Stimulated activated memory B cell treated with anti-CD40 and anti-IgM and Interleukin-4, amounts not matched to agents 10 μg/mL and 1 μg/mL and 100 μg/mL, for 72 hours (primary cell): Measurements from ENCODE around the gene NFKB2.

Experiments
- ATAC-seq: fragments of 150-1000 bp; cut with Tn5 transposase; 2 replicates; pipeline ENCODE4 v1.10.0; 2021
- H3K27ac Mint-ChIP-seq: one replicate; pipeline ENCODE4 v1.8.0; 2022; ENCODE audit warnings: mild to moderate bottlenecking, mixed read lengths
- H3K27me3 Mint-ChIP-seq: one replicate; pipeline ENCODE4 v1.8.0; 2022; ENCODE audit warnings: mixed read lengths
- H3K36me3 Mint-ChIP-seq: one replicate; pipeline ENCODE4 v1.8.0; 2022; ENCODE audit warnings: mixed read lengths
- H3K4me1 Mint-ChIP-seq: one replicate; pipeline ENCODE4 v1.8.0; 2022; ENCODE audit warnings: mixed read lengths
- H3K4me3 Mint-ChIP-seq: one replicate; pipeline ENCODE4 v1.8.0; 2022; ENCODE audit warnings: mild to moderate bottlenecking, moderate library complexity, mixed read lengths
- H3K9me3 Mint-ChIP-seq: one replicate; pipeline ENCODE4 v1.8.0; 2022; ENCODE audit warnings: mixed read lengths

NFKB2 gene

DNA sequence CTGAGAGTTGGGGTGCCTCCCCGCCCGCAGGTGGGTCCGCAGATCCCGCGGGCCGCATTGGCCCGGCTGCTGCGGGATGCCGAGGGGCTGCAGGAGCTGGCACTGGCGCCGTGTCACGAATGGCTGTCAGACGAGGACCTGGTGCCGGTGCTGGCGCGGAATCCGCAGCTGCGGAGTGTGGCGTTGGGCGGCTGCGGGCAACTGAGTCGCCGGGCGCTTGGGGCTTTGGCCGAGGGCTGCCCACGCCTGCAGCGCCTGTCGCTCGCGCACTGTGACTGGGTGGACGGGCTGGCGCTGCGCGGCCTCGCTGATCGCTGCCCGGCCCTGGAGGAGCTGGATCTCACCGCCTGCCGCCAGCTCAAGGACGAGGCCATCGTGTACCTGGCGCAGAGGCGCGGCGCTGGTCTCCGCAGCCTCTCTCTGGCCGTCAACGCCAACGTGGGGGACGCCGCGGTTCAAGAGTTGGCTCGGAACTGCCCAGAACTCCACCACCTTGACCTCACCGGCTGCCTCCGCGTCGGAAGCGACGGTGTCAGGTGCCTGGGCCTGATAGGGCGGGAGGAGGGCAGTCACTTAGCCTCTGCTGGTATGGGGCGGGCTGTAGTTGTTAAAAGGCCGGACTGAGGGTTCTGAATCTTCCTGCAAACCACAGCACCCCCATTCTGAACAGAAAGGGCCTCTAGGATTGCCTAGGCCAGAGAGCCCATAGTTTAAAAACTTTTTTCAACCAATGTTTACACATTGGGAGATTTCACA is 26.4 kb downstream of the NFKB2 start:
- H3K4me3 Mint-ChIP-seq: peak overlapping the region; percentile 98
- peaks cover 18% of the 10 kb centered on the region for H3K36me3 Mint-ChIP-seq
- peaks cover 26% of the 10 kb centered on the region for H3K27me3 Mint-ChIP-seq
- ATAC-seq: peak; percentile 13
- peaks cover 58% of the 10 kb centered on the region for H3K4me1 Mint-ChIP-seq
- no peaks in the 10 kb centered on the region for H3K9me3 Mint-ChIP-seq
- H3K27ac Mint-ChIP-seq: peak overlapping the region; percentile 84

DNA sequence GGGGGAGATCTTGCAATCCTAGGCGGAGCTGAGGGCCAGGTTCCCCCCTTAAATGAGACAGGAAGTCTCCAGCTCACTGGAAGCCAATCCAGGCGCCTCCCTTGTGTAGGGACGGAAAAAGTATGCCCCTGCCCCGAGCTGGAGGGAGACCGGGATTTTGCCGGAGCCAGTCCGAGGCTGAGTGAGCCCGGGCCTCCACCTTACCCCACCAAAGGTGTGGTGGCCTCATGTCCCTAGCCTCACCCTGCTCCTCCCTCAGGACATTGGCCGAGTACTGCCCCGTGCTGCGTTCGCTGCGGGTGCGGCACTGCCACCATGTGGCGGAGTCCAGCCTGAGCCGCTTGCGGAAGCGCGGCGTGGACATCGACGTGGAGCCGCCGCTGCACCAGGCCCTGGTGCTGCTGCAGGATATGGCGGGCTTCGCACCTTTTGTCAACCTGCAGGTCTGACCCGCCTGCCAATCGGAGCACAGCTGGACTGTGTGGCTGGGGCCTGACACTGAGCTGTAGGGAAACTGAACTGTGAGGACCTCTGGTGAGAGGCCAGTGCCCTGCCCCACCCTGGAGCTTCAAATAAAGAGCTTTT is 27.1 kb downstream of the NFKB2 start:
- H3K4me1 Mint-ChIP-seq: peaks cover 64% of the 10 kb centered on the region
- ATAC-seq: peak; percentile 52
- peaks cover 19% of the 10 kb centered on the region for H3K27me3 Mint-ChIP-seq
- H3K36me3 Mint-ChIP-seq: peaks cover 25% of the 10 kb centered on the region
- H3K27ac Mint-ChIP-seq: peak overlapping the region; percentile 84
- H3K9me3 Mint-ChIP-seq: no peaks in the 10 kb centered on the region
- H3K4me3 Mint-ChIP-seq: peak overlapping the region; percentile 98

DNA sequence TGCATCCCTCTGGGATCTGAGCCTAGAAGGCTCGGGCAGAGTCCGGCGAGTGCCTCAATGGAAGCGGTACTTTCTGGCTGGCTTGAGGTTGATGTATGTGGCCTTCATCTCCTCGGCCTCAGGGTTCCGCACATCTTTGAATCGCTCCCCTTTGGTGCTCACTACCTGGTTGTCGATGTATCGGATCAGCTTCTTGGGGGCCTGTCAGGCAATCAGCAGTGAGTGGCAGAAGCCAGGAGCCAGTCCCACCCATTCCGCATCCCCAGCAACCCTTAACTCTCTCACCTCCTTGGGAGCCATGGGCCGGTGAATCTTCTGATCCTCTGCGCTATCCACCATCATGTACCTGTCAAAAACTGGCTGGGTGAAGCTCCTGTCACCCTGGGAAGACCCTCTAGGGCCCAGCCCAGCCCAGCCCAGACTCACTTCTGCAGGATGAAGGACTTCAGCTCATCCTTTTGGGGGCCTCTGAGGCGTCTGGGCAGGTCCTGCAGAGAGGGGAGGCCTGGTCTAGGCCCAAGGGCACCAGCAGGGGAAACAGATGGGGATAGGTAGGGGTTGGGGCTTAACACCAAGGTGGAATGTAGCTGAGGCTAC is 28.0 kb downstream of the NFKB2 start:
- H3K27ac Mint-ChIP-seq: no peak overlapping the region
- H3K9me3 Mint-ChIP-seq: no peaks in the 10 kb centered on the region
- H3K4me1 Mint-ChIP-seq: peaks cover 61% of the 10 kb centered on the region
- peaks cover 10% of the 10 kb centered on the region for H3K27me3 Mint-ChIP-seq
- no peak for ATAC-seq
- H3K4me3 Mint-ChIP-seq: no peak overlapping the region
- H3K36me3 Mint-ChIP-seq: peaks cover 27% of the 10 kb centered on the region

DNA sequence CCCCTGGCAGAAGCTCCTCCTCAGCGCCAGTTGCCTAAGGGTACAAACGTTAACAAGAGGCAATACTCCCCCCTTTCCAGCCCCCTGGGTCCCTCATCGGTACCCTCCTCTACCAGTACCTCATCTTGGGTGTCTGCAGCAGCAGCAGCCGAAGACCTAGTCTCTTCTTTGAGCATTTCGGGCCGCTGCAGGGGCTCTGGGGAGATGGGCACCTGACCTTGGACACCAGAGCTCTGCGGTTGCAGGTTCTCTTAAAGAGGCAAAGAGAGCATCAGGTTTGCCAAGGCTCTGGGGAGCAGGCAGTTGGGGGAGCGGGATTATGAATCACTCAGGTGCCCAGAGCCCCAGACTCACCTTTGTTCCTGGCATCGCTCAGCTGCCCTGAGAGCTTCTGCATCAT is 28.6 kb downstream of the NFKB2 start:
- Mint-ChIP-seq H3K27me3 (peaks cover 4% of the 10 kb centered on the region), H3K4me3 (no peak overlapping the region), H3K9me3 (no peaks in the 10 kb centered on the region), H3K36me3 (peaks cover 27% of the 10 kb centered on the region), H3K27ac (no peak overlapping the region), H3K4me1 (peaks cover 57% of the 10 kb centered on the region)
- ATAC-seq: no peak

DNA sequence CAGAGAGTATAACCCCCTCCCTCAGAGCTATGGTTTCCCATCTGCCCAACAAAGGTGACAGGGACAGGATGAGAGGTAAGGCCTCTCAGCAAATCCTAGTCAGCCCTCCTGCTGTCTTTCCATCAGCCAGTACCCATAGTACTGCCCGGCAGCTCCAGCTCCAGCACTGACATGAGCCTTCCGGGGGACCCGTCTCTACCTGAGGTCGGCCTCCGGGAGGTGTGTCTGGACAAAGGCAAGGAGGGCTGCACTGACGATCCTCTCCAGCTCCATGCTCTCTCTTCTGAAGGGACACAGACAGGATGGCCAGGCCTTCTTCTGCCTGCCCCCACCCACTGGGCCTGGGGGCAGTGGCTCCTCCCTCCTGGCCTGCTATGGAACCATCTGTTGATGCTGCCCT is 29.4 kb downstream of the NFKB2 start:
- Mint-ChIP-seq H3K4me1 (peaks cover 49% of the 10 kb centered on the region), H3K36me3 (peaks cover 27% of the 10 kb centered on the region), H3K9me3 (no peaks in the 10 kb centered on the region), H3K27me3 (no peaks in the 10 kb centered on the region), H3K27ac (no peak overlapping the region), H3K4me3 (no peak overlapping the region)
- no peak for ATAC-seq

DNA sequence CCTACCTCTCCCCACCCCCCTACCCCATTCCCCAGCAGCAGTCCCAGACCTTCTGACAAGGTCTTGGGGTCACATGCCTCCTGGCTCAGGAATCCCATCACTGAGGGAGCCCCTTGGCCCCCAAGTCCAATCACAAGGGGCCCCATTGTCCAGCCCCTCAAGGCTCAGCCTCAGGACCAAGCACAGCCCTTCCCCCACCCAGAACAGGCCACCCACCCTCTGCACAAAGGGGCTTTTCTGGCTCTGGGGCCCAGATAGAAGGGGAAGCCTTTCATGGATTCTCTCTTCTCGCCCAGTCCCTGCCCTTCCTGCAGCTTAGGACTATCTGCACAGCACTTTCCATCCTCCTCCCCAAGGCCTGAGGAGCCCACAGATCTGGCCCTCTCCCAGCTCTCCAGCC is 29.9 kb downstream of the NFKB2 start:
- no peak overlapping the region for H3K4me3 Mint-ChIP-seq
- peaks cover 27% of the 10 kb centered on the region for H3K36me3 Mint-ChIP-seq
- no peaks in the 10 kb centered on the region for H3K27me3 Mint-ChIP-seq
- no peak for ATAC-seq
- H3K9me3 Mint-ChIP-seq: no peaks in the 10 kb centered on the region
- H3K4me1 Mint-ChIP-seq: peaks cover 44% of the 10 kb centered on the region
- H3K27ac Mint-ChIP-seq: peak overlapping the region; percentile 52

DNA sequence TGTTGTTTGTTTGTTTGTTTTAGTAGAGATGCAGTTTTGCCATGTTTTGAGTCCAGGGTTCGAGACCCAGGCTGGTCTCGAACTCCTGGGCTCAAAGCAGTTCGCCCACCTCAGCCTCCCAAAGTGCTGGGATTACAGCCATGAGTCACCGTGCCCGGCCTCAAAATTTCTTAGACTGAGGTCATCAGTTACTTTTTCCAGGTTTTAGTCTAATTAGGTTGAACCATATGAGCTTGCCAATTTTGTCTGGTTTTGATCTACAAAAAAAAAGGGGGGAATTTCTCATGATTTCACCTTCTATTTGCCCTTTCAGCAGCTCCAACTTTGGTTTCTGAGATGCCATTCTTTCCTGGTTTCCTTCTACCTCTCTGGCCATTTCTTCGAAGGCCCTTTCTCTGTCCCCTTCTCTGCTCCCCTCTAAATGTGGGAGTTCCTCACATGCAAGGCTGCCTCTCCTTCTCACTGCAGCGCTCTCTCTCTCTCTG is 31.3 kb downstream of the NFKB2 start:
- Mint-ChIP-seq H3K9me3 (no peaks in the 10 kb centered on the region), H3K36me3 (peaks cover 27% of the 10 kb centered on the region), H3K4me3 (no peak overlapping the region), H3K27ac (peak overlapping the region; percentile 52), H3K4me1 (peaks cover 49% of the 10 kb centered on the region), H3K27me3 (no peaks in the 10 kb centered on the region)
- no peak for ATAC-seq

DNA sequence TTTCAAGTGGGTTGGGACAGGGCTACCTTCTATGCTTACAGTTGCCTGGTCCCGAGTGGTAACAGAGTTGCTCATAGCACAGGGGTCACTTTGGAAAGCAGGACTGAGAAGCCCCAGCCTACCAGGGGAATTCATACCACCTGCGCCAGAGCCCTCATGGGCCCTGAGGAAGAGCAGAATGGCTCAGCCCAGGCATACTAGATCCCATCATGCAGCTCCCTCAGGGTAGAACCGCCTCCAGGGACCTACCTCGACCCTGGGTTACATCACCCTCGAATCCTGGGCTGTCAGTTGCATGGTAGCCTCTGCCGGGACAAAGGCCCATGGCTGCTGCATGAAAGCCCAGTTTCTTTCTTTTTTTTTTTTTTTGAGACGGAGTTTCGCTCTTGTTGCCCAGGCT is 34.0 kb downstream of the NFKB2 start:
- Mint-ChIP-seq H3K9me3 (no peaks in the 10 kb centered on the region), H3K4me1 (peaks cover 43% of the 10 kb centered on the region), H3K27me3 (no peaks in the 10 kb centered on the region), H3K27ac (no peak overlapping the region), H3K36me3 (peaks cover 21% of the 10 kb centered on the region), H3K4me3 (no peak overlapping the region)
- ATAC-seq: no peak

DNA sequence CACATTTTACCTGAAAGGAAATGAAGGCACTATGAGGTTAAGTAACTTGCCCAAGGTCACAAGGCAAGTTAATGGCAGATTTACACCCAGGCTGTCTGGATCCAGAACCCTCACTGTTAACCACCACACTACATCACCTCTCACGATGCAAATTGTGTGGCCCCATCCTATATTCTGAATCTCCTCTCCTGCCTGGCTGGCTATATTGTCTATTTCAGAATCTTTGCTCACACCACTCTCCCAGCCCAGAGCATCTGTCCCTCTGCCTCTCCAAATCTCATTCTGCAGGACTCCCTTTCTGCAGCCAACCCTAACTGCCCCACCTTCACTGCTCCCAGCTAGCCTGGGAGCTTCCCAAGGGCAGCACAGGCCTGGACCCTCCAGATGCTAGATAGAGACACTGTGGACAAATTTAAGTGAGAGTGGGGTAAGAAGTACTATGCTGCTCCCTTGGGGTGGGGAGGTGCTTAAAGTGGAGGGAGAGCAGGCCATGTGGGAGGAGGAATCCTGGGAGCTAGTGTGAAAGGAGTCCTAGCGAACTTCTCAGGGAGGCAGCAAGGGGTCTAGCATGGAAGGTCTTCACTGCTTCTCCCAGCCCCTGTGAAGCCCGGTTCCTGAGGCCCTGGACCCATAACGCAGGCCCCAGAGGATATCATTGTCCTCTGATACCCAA is 36.1 kb downstream of the NFKB2 start:
- H3K4me3 Mint-ChIP-seq: peak overlapping the region; percentile 89
- H3K27me3 Mint-ChIP-seq: no peaks in the 10 kb centered on the region
- ATAC-seq: no peak
- H3K27ac Mint-ChIP-seq: peak overlapping the region; percentile 84
- peaks cover 10% of the 10 kb centered on the region for H3K36me3 Mint-ChIP-seq
- peaks cover 46% of the 10 kb centered on the region for H3K4me1 Mint-ChIP-seq
- no peaks in the 10 kb centered on the region for H3K9me3 Mint-ChIP-seq

DNA sequence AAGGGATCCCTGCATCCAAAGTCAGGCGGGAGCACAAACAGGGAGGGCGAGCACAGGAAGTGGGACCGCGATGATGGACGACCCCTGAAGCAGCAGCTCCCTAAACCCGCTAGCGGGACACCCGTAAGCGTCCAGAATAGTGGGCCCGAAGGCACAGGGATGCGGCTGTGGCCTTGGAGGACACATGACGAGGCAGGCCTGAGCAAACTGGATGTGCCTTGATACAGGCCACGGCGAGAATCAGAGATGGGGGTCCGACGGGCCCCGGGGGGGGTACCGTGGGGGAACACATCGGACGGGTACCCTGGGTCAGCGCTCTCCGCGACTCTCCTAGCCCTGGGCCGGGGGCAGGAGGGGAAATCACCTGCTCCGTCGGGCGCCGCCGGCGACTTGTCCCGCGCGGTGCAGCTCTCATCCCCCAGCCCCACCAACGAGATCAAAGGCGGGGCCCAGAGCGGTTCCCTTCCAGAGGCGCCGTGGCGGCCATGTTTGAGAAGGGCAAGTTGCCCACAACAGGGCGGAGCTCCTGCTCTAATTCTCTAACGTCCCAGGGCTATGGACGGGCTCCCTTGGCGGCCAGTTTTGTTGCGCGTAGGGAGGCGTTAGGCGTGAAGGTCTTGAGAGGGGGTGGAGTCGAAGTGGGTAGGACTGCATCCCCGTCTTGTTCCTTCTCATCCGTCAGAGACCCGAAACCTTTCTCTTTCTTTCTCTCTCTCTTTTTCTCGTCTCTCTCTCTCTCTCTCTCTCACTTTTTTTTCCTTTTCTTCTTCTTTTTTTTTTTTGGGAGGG is 36.9 kb downstream of the NFKB2 start, which contains the start of gene CUEDC2:
Gene CUEDC2 (minus strand): TSS at position 413 of the 789 bp plus-strand sequence. CDS start 7,386 bp downstream, outside the sequence.
- Mint-ChIP-seq H3K27ac (peak within 1 kb of the TSS; percentile 84), H3K27me3 (no peaks in the 10 kb centered on the region), H3K4me3 (peak within 1 kb of the TSS; percentile 89), H3K4me1 (peaks cover 40% of the 10 kb centered on the region), H3K9me3 (no peaks in the 10 kb centered on the region), H3K36me3 (peaks cover 4% of the 10 kb centered on the region)
- peak; percentile 98 for ATAC-seq

DNA sequence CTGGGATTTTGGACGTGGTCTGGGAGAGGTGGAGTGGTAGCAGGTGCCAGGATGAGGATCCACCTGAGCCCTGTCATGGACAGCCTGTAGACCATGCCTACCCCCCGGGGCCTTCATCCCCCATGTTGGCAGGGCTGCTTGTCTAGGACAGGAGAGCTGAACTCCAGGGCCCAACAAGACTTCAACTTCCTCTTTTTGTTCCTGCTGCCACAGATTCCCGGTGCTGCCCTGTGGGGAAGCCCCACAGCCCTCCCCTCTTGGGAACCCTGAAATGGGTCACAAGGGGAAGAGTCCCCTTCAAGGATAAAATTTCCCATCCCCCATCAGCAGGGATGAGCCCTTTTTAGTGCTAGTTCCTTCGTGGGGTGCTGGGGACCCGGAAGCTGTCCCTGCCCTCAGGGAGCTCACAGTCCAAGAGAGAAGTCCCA is 38.1 kb downstream of the NFKB2 start:
- Mint-ChIP-seq H3K36me3 (no peaks in the 10 kb centered on the region), H3K9me3 (no peaks in the 10 kb centered on the region), H3K4me3 (peak overlapping the region; percentile 89), H3K27ac (peak overlapping the region; percentile 84), H3K27me3 (no peaks in the 10 kb centered on the region), H3K4me1 (peaks cover 34% of the 10 kb centered on the region)
- ATAC-seq: no peak

DNA sequence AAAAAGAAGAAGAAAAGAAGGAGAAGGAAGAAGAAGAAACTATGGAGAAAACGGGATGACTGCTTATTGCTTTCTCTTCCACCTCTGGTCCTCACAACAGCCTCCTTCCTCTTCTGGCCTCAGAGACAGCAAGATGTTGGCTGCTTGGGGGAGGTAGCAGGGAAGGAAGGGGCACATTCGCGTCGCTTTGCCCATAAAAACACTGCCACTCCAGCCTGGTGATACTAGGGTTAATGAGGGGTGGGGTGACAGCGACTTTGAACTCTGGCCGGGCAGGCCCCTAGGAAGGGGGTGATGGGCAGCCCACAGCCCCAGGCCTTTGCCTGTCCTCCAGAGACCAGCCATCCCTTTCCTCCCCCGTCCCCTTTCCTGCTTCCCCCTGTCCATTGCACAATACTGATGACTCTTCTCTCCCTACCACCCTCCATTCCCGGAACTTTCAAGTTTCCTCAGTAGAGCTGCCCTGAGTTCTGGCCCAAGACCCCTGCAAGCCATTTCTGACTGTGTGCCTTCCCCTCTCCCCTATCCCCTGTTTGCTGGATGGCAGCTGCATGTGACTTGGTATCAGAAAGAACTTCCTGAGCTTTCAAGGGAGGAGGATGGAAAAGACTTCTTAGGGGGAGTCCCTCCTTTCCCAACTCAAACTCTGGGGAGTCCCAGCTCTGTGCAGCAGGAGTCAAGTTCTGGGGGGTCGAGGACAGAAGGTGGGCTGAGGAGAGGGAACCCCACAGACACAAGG is 39.1 kb downstream of the NFKB2 start:
- no peaks in the 10 kb centered on the region for H3K9me3 Mint-ChIP-seq
- H3K27me3 Mint-ChIP-seq: no peaks in the 10 kb centered on the region
- H3K4me3 Mint-ChIP-seq: peak overlapping the region; percentile 3
- peak overlapping the region; percentile 73 for H3K27ac Mint-ChIP-seq
- peaks cover 34% of the 10 kb centered on the region for H3K4me1 Mint-ChIP-seq
- no peak for ATAC-seq
- no peaks in the 10 kb centered on the region for H3K36me3 Mint-ChIP-seq

DNA sequence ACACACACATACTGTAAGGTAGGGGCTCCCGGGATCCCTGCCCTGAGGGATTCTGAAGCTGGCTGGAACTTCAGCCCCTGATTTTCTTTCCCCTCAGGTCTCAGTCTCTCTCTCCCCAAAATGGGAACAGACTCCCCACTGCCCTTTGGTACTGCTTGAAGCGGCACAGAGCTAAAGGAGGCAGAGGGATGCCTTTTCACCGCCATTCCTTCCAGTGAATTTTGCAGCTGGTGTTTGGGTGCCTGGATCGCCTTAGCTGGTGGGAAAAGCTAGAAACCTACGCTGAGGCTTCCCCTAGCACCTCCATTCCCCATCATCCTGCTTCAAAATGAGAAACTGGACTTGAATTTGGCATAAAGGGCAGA is 39.6 kb downstream of the NFKB2 start:
- Mint-ChIP-seq H3K4me1 (peaks cover 34% of the 10 kb centered on the region), H3K27me3 (no peaks in the 10 kb centered on the region), H3K36me3 (no peaks in the 10 kb centered on the region), H3K9me3 (no peaks in the 10 kb centered on the region), H3K4me3 (peak overlapping the region; percentile 30), H3K27ac (peak overlapping the region; percentile 73)
- ATAC-seq: no peak
